GM23248 (cell line): ENCODE measurements around the gene MTHFD1L.

Experiments used
- EZH2 ChIP-seq: fragments of 200-600 bp; sonication (generic); IDR thresholded peaks from 2 replicates; pipeline ENCODE4 v1.6.1; 2018; ENCODE audit warnings: antibody characterized with exemption, mild to moderate bottlenecking; ENCODE audit not compliant: insufficient read depth, poor library complexity, severe bottlenecking
- EZH2phosphoT487 ChIP-seq: fragments of 200-600 bp; sonication (generic); IDR thresholded peaks from 2 replicates; pipeline ENCODE4 v1.6.1; 2018; ENCODE audit warnings: antibody characterized with exemption, moderate library complexity, mild to moderate bottlenecking, low read depth; ENCODE audit not compliant: insufficient read depth

- TF ChIP-seq EZH2phosphoT487 (no peak), EZH2 (no peak)
Measured at GRCh38 chr6:151041686-151042085, 176.2 kb downstream of the MTHFD1L start.
